ENCODE data around the gene ANP32E.

Gene ANP32E

DNA sequence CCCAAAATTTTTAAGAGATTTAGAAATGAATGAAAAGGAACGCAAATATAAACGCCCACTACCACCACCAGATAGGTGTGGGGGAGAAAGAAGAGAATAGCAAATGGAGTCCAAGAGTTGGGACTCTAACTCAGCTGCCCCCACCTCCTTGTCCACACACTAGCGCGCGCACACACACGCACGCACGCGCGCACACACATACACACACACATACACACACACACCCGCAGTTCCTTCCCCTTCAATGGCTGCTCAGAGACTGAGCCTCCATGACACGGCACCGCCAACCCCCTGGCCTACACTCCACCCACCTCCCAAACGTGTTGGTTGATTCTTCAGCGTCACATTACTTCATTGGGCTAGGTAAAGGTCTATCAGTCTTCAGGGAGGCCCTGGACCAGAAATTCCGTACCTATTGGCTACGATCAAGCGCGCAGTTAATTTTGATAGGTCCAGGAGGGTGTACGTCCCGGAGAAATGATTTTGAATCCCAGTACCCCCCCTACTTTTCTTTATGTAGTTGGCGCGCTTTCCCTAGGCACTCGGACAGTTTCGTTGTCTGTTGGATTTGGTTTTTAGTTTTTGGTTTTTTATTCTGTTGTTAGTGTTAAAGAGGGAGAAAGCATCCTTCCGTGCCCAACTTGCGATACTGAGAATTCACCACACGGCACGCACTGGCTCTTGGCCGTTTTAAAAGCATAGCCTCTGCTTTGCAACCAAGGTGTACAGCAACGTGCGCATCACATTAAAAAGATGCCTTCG lies at the start of gene ANP32E:
Gene ANP32E, minus strand, starts transcription at position 261 of the 762 bp plus-strand sequence. CDS start 326 bp downstream, outside the sequence.
- no peak within 1 kb of the TSS for H3K4me3 Mint-ChIP-seq
- no peaks in the 10 kb centered on the region for H3K27me3 Mint-ChIP-seq (ENCODE audit: low read depth)
- H3K9me3 Mint-ChIP-seq, result no peaks in the 10 kb centered on the region
- H3K27ac Mint-ChIP-seq, result peak within 1 kb of the TSS; percentile 95
- H3K4me1 Mint-ChIP-seq (ENCODE audit: low read depth), result peaks cover 17% of the 10 kb centered on the region
- H3K36me3 Mint-ChIP-seq (ENCODE audit: low read depth), result peaks cover 4% of the 10 kb centered on the region

DNA sequence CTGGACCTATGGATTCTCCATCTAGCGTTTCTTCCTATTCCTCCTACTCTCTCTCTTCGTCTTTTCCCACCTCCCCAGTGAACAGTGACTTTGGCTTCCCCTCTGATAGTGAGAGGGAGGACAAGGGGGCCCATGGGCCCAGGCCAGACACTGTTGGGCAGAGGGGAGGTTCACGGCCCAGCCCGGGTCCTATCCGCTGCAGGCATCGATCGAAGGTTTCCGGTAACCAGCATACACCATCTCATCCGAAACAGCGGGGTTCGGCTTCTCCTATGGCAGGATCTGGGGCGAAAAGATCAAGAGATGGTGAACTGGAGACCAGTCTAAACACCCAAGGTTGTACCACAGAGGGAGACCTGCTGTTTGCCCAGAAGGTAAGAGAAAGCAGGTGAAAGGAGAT lies 47.3 kb upstream of the ANP32E start:
- Mint-ChIP-seq H3K4me3 (peak overlapping the region; percentile 6), H3K9me3 (no peaks in the 10 kb centered on the region)

DNA sequence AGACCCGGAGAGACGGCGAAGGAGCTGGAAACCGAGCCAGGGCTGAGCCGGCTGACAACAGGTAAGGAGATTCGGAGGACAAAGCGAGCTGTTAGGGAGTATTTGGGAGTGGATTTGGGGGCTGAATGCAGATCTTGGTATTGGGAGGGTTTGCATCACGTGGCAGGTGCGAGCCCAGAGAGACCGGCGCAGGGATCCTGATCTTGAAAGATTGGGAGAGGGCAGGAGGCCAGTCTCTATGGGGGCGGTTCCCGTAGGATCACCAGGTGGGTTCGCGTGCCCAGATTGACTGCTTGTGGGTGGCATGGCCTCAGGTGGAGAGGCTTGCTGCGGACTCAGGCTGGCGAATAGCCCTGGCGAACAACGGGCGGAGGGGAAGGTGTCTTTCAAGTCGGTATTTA lies 46.6 kb upstream of the ANP32E start:
- Mint-ChIP-seq H3K4me1 (ENCODE audit: low read depth) (peaks cover 22% of the 10 kb centered on the region), H3K27me3 (ENCODE audit: low read depth) (peaks cover 17% of the 10 kb centered on the region), H3K27ac (peak overlapping the region; percentile 85), H3K4me3 (peak overlapping the region; percentile 96), H3K36me3 (ENCODE audit: low read depth) (peaks cover 4% of the 10 kb centered on the region), H3K9me3 (no peaks in the 10 kb centered on the region)

More for the DNA sequence above, 47.3 kb upstream of the ANP32E start:
- Mint-ChIP-seq H3K36me3 (ENCODE audit: low read depth) (peaks cover 4% of the 10 kb centered on the region), H3K27me3 (ENCODE audit: low read depth) (peaks cover 17% of the 10 kb centered on the region), H3K4me1 (ENCODE audit: low read depth) (peaks cover 22% of the 10 kb centered on the region), H3K27ac (no peak overlapping the region)

DNA sequence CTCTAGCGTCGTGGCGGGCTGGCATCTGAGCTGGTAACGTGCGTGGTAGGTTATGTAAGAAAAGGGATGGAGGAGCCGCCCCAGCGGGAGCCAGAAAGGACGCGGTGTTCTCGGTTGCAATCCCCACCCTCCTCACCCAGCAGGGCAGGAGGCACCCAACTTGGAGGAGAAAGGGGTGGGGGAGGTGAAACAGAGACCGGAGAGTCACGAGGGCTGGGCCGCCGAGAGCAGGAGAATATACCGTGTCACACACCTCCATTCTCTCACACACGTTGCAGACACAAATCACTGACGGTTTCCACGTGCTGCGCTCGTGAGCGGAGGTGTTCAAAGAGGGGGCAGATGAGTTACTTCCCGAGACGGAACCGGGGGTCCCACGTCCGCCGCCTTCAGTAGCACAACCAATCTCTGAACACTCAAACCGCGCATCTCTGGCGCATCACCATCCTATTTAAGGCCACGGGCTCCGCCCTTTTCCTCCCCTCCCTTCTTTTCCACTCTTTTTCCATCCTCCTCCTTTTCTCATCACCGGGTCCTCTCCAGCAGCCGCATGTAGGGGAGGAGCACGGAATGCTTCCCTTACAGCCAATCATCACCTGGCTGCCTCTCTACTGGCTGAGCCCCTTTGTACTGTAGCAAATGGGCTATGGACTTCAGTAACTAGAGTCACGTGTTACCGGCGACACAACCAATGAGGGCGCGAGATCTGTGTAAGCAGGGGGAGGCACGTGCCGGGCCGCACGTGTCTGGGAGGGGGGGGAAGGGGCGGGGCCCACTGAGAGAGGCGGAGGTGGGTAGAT lies 46.0 kb upstream of the ANP32E start, which contains the start of gene CIART:
Gene CIART, plus strand, starts transcription at position 797 of the 800 bp plus-strand sequence. CDS start 714 bp downstream, outside the sequence.
- Mint-ChIP-seq H3K4me1 (ENCODE audit: low read depth) (peaks cover 22% of the 10 kb centered on the region), H3K27ac (peak within 1 kb of the TSS; percentile 85), H3K9me3 (no peaks in the 10 kb centered on the region), H3K4me3 (peak within 1 kb of the TSS; percentile 96), H3K27me3 (ENCODE audit: low read depth) (peaks cover 17% of the 10 kb centered on the region), H3K36me3 (ENCODE audit: low read depth) (peaks cover 4% of the 10 kb centered on the region)

DNA sequence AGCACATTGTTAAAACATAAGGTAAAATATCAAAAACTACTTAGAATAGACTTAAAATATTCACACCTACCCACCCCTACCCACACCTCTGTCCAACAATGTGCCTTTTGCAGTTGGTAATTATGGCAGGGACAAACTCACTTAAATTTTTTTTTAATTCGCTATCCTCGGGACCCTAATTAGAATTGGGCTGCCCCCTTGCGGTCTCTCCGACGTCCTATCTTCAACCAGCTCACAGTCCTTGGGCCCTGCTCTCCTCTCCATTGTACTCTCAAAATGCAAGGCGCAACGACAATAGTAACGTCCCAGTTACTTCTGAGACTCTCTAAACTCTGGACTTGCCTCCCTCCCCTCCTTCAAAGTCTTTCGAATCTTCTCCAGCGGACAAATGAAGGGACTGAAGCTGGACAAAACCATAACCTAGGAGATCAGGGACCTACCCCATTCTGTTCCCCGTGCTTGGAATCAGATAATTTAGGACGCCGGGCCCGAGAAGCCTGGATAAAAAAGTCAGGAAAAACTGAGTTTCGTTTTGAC lies 45.4 kb upstream of the ANP32E start:
- H3K27me3 Mint-ChIP-seq (ENCODE audit: low read depth), result peaks cover 17% of the 10 kb centered on the region
- peak overlapping the region; percentile 85 for H3K27ac Mint-ChIP-seq
- peaks cover 22% of the 10 kb centered on the region for H3K4me1 Mint-ChIP-seq (ENCODE audit: low read depth)

DNA sequence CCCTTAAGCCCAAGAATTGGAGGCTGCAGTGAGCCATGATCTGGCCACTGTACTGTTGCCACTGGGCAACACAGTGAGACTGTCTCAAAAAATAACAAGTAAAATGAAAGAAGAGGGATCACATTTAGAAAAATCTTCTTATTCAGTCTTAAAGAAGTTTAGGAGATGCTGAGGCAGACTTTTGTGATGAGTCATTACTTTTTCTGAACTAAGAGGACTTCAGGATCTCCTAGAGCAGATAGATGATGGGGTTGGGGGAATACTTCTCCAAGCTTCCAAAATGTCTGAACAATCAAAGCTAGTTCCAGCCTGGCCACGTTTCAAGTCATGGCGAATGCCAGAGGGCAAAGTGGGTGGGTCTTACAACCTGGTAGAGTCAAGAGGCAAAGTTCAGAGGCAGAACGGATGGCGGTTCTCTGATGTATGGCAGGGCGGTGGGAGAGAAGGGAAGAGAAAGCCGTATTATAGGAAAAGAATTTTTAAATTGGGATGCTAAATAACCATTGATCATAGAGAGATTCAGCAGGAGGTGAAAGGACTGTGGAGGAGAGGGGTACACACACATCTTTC lies 44.3 kb upstream of the ANP32E start:
- no peak overlapping the region for H3K27ac Mint-ChIP-seq
- H3K9me3 Mint-ChIP-seq, result no peaks in the 10 kb centered on the region
- H3K4me3 Mint-ChIP-seq, result peak overlapping the region; percentile 58
- H3K4me1 Mint-ChIP-seq (ENCODE audit: low read depth), result peaks cover 22% of the 10 kb centered on the region
- H3K27me3 Mint-ChIP-seq (ENCODE audit: low read depth), result peaks cover 17% of the 10 kb centered on the region
- peaks cover 4% of the 10 kb centered on the region for H3K36me3 Mint-ChIP-seq (ENCODE audit: low read depth)

More for the DNA sequence above, 45.4 kb upstream of the ANP32E start:
- H3K4me3 Mint-ChIP-seq, result peak overlapping the region; percentile 96
- peaks cover 4% of the 10 kb centered on the region for H3K36me3 Mint-ChIP-seq (ENCODE audit: low read depth)
- no peaks in the 10 kb centered on the region for H3K9me3 Mint-ChIP-seq

DNA sequence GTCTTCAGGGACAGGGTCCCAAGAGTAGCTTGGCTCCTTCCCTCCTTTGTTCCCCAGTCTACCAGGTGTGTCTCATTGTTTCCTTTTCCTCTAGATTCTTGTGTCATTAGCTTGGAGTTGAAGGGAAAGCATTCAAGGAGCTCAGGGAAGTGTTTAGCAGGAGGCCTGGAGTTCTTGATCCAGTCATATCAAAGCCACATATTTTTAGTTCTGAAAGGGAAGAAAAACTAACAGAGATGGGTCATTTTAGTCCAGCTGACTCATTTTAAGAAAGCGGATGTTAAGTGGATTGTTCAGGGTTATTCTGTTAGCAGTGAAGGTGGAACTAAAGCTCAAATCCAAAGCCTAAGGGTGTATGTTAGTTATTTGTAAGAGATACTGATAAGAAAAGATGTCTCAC lies 37.4 kb upstream of the ANP32E start:
- Mint-ChIP-seq H3K27ac (no peak overlapping the region), H3K4me3 (no peak overlapping the region), H3K36me3 (ENCODE audit: low read depth) (peaks cover 4% of the 10 kb centered on the region), H3K9me3 (no peaks in the 10 kb centered on the region), H3K27me3 (ENCODE audit: low read depth) (no peaks in the 10 kb centered on the region), H3K4me1 (ENCODE audit: low read depth) (peaks cover 7% of the 10 kb centered on the region)

DNA sequence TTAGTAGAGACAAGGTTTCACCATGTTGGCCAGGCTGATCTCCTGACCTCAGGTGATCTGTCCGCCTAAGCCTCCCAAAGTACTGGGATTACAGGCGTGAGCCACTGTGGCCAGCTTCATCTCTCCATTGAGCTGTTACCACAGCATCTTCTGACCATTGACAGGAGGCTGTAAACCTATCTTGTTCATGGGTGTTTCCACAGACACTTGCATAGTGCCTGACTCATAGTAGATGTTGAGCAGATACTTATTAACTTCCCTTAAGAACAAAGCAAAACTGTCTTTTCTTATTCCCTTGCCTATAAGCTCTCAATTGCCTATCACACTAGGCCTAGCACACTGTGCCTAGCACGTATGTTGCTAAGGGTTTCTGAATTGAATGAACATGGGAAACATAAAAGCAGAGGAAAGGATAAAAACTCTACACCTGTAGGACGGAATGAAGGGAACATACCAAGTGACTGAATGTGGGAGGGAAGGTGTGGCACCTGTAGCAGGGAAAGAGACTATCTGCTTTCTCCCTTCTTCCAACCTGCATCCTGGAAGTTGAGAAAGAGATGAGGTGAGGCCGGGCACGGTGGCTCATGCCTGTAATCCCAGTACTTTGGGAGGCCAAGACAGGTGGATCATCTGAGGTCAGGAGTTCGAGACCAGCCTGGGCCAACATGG lies 35.5 kb upstream of the ANP32E start:
- H3K27me3 Mint-ChIP-seq (ENCODE audit: low read depth), result no peaks in the 10 kb centered on the region
- H3K27ac Mint-ChIP-seq, result no peak overlapping the region
- peaks cover 19% of the 10 kb centered on the region for H3K36me3 Mint-ChIP-seq (ENCODE audit: low read depth)
- H3K9me3 Mint-ChIP-seq, result no peaks in the 10 kb centered on the region
- no peak overlapping the region for H3K4me3 Mint-ChIP-seq
- H3K4me1 Mint-ChIP-seq (ENCODE audit: low read depth), result peaks cover 23% of the 10 kb centered on the region

DNA sequence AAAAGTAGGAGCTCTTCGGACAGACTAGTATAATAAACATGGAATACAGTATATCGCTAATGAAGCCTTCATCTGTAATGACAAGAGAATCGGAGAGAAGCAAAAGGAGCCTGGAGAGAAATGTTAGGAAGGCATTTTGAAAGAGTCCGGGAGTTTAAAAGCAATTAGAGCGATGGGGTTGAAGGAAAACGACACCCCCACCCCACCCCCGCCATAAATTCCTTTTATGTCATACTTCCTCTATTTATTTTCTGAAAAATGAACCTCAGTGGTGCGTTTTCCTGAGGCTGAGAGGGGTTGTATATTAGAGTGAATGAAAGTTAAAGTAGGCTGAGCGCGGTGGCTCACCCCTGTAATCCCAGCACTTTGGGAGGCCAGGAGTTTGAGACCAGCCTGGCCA lies 33.5 kb upstream of the ANP32E start:
- H3K36me3 Mint-ChIP-seq (ENCODE audit: low read depth), result peaks cover 34% of the 10 kb centered on the region
- peak overlapping the region; percentile 93 for H3K4me3 Mint-ChIP-seq
- H3K27ac Mint-ChIP-seq, result peak overlapping the region; percentile 98
- H3K4me1 Mint-ChIP-seq (ENCODE audit: low read depth), result peaks cover 25% of the 10 kb centered on the region
- H3K27me3 Mint-ChIP-seq (ENCODE audit: low read depth), result no peaks in the 10 kb centered on the region
- no peaks in the 10 kb centered on the region for H3K9me3 Mint-ChIP-seq

DNA sequence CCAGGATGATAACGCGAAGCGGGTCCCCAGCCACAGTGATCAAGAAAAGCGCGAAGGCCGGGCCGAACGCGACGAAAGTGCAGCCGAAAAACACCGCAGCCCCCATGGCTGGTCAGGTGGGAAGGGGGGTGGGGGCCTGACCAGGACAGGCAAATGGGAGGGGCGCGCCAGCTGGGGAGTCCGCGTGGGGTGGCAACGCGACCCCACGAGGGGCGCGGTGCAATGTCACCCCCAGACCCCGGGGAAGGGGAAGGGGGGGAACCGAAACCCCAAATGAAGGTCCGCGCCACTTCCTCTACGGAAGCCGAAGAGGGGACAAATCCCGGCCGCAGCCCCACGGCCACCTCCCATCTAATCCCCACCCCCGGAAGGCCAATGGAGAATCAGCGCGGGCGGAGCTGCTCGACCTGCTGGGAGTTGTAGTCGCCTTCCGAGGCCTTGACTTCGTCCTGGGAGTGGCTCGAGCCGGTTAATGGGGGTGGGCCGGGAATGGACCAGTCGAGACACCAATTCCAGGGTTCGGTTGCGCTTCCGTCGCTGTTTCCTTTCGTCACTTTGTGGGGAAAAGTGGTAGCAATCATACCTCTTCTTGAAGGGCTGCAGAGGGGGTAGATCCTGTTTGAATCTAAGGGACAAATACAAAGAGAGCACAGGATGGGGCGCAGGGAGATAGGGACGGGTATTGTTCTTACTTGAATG lies 32.9 kb upstream of the ANP32E start, which contains the start of gene APH1A:
Gene APH1A, minus strand, starts transcription at position 312 of the 699 bp plus-strand sequence. Its CDS starts 206 bp downstream, at position 106.
- Mint-ChIP-seq H3K4me1 (ENCODE audit: low read depth) (peaks cover 25% of the 10 kb centered on the region), H3K27ac (peak within 1 kb of the TSS; percentile 98), H3K4me3 (peak within 1 kb of the TSS; percentile 93), H3K9me3 (no peaks in the 10 kb centered on the region), H3K36me3 (ENCODE audit: low read depth) (peaks cover 34% of the 10 kb centered on the region), H3K27me3 (ENCODE audit: low read depth) (no peaks in the 10 kb centered on the region)

DNA sequence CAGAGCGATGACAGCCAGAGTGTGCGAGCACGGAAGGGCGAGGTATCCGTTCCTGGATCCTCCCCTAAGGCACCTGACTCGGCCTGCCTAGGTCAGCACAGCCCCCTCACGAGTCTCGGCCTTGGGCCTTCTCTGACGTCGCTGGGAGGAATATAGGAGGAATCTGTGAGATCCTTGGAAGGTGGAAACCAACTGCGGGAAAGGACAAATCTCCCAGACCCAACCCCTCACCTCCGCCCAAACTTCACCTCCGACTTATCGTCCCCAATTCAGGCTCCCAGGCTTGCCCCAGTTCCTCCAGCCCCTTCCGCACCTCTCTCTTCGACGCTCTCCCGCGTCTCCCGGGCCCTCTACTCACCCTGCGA lies 32.4 kb upstream of the ANP32E start:
- H3K27me3 Mint-ChIP-seq (ENCODE audit: low read depth), result no peaks in the 10 kb centered on the region
- peak overlapping the region; percentile 98 for H3K27ac Mint-ChIP-seq
- H3K9me3 Mint-ChIP-seq, result no peaks in the 10 kb centered on the region
- H3K4me3 Mint-ChIP-seq, result peak overlapping the region; percentile 93
- peaks cover 25% of the 10 kb centered on the region for H3K4me1 Mint-ChIP-seq (ENCODE audit: low read depth)
- H3K36me3 Mint-ChIP-seq (ENCODE audit: low read depth), result peaks cover 34% of the 10 kb centered on the region

DNA sequence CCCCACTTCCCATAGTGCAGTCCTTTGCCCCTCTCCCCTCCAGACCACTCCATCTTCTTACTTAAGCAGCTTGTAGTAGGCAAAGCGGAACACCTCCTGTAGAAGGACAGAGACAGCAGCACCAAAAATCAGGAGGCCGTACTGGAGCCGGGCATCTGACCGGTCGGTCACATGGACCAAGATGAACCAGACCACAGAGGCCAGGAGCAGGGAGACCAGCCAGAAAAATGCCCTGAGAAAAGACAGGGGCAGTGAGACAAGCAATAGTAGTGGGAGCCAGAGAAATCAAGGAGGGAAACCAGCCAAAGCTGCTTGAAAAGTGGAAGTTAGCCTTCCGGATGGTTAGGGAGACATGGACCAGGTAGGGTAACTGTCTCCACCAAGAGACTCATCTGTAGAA lies 32.0 kb upstream of the ANP32E start:
- H3K9me3 Mint-ChIP-seq, result no peaks in the 10 kb centered on the region
- peak overlapping the region; percentile 98 for H3K27ac Mint-ChIP-seq
- H3K36me3 Mint-ChIP-seq (ENCODE audit: low read depth), result peaks cover 34% of the 10 kb centered on the region
- peaks cover 25% of the 10 kb centered on the region for H3K4me1 Mint-ChIP-seq (ENCODE audit: low read depth)
- H3K4me3 Mint-ChIP-seq, result peak overlapping the region; percentile 93
- no peaks in the 10 kb centered on the region for H3K27me3 Mint-ChIP-seq (ENCODE audit: low read depth)

DNA sequence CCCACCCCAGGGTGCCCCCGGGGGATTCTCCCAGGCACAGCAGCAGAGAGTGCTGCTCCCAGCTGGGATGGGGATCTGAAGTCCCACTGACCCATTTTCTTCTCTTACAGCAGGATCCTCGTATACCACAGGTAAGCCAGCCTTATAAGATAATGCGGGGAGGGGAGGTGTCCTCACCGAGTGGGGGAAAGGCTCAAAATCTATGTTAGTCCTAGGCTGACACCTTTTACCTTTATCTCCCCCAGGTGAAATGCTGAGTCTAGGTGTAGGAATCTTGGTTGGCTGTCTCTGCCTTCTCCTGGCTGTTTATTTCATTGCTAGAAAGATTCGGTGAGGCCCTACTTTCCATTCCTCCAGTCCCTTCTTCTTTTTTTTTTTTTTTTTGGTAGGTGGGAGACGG lies 27.6 kb upstream of the ANP32E start:
- Mint-ChIP-seq H3K27me3 (ENCODE audit: low read depth) (peaks cover 23% of the 10 kb centered on the region), H3K27ac (no peak overlapping the region), H3K4me3 (no peak overlapping the region), H3K36me3 (ENCODE audit: low read depth) (peaks cover 32% of the 10 kb centered on the region), H3K4me1 (ENCODE audit: low read depth) (peaks cover 22% of the 10 kb centered on the region), H3K9me3 (no peaks in the 10 kb centered on the region)
